Hepatocyte (in vitro differentiated cells): ENCODE measurements around the gene FRMD4B. TPM values are rescaled to one million over a fixed set of nuclear protein-coding genes. Genes with fewer than 3 reads are reported as not detected.

Experiments used
- DNase-seq: peaks from one replicate; pipeline ENCODE4 v3.0.0-alpha.2; 2016; ENCODE audit warnings: low spot score
- H2AFZ ChIP-seq: fragments of 200-600 bp; sonication (generic); 2 replicates; pipeline ENCODE4 v1.6.0; 2016; ENCODE audit warnings: antibody characterized with exemption, mild to moderate bottlenecking
- H3K27ac ChIP-seq: fragments of 200-600 bp; sonication (generic); 2 replicates; pipeline ENCODE4 v1.5.1; 2016; ENCODE audit warnings: mild to moderate bottlenecking
- H3K27me3 ChIP-seq: fragments of 200-600 bp; sonication (generic); 2 replicates; pipeline ENCODE4 v1.6.1; 2016
- H3K36me3 ChIP-seq: fragments of 200-600 bp; sonication (generic); replicated peaks from 2 replicates; pipeline ENCODE4 v1.5.1; 2016; ENCODE audit warnings: low read depth; ENCODE audit not compliant: insufficient read depth
- H3K4me1 ChIP-seq: fragments of 200-600 bp; sonication (generic); 2 replicates; pipeline ENCODE4 v1.5.1; 2016; ENCODE audit warnings: mild to moderate bottlenecking, moderate library complexity; ENCODE audit not compliant: insufficient read depth
- H3K4me2 ChIP-seq: fragments of 200-600 bp; sonication (generic); 2 replicates; pipeline ENCODE4 v1.6.0; 2016
- H3K4me3 ChIP-seq: fragments of 200-600 bp; sonication (generic); 2 replicates; pipeline ENCODE4 v1.5.1; 2016; ENCODE audit warnings: mild to moderate bottlenecking
- H3K79me2 ChIP-seq: fragments of 200-600 bp; sonication (generic); 2 replicates; pipeline ENCODE4 v1.6.0; 2017; ENCODE audit warnings: mild to moderate bottlenecking
- H3K9me2 ChIP-seq: fragments of 200-600 bp; sonication (generic); replicated peaks from 2 replicates; pipeline ENCODE4 v1.6.0; 2017; ENCODE audit warnings: mild to moderate bottlenecking; ENCODE audit not compliant: insufficient read depth
- H3K9me3 ChIP-seq: fragments of 200-600 bp; sonication (generic); 2 replicates; pipeline ENCODE4 v1.5.1; 2016; ENCODE audit warnings: low read depth, mild to moderate bottlenecking
- H4K20me1 ChIP-seq: fragments of 200-600 bp; sonication (generic); 2 replicates; pipeline ENCODE4 v1.6.0; 2016; ENCODE audit warnings: mild to moderate bottlenecking; ENCODE audit not compliant: insufficient read depth, poor library complexity, severe bottlenecking
- CTCF ChIP-seq: fragments of 200-600 bp; sonication (generic); IDR thresholded peaks from 2 replicates; pipeline ENCODE4 v1.5.1; 2016; ENCODE audit warnings: antibody characterized with exemption, mild to moderate bottlenecking; ENCODE audit not compliant: poor library complexity
- EZH2 ChIP-seq: fragments of 200-600 bp; sonication (generic); IDR thresholded peaks from 2 replicates; pipeline ENCODE4 v1.6.1; 2016; ENCODE audit warnings: antibody characterized with exemption, mild to moderate bottlenecking, borderline replicate concordance
- EZH2phosphoT487 ChIP-seq: fragments of 200-600 bp; sonication (generic); IDR thresholded peaks from one replicate; pipeline ENCODE4 v1.6.1; 2018; ENCODE audit warnings: antibody characterized with exemption, mild to moderate bottlenecking, low read depth, moderate library complexity; ENCODE audit not compliant: unreplicated experiment, severe bottlenecking
- WGBS: methylation state at CpG from one replicate; pipeline ENCODE4 v1.1.6; 2016; ENCODE audit warnings: low lambda C conversion rate; ENCODE audit errors: missing lambda C conversion rate; 5-methylcytosine and 5-hydroxymethylcytosine counted together
- polyA plus RNA-seq: library from polyadenylated mRNA; unstranded; fragments of >200 nt; fragmentation: Nextera tagmentation; extraction: Ambion mirVana; gene quantifications from 2 replicates; pipeline ENCODE4 v1.2.1, GENCODE V29; 2016
- total RNA-seq: library from RNA; depleted of rRNA; stranded (reverse); fragments of >200 nt; gene quantifications from 2 replicates; pipeline ENCODE4 v1.2.3, GENCODE V29; 2014

FRMD4B gene
- total and polyA plus RNA-seq, 2 experiments from 2014 or later: 10.8 to 28.1 TPM

GRCh38 chr3:69305011-69305410 is 80.9 kb downstream of the FRMD4B start:
- Histone ChIP-seq H3K27ac (no peak overlapping the region), H3K4me3 (no peak overlapping the region), H2AFZ (no peak overlapping the region), H3K36me3 (no peaks in the 10 kb centered on the region), H3K79me2 (no peaks in the 10 kb centered on the region), H3K4me2 (no peak overlapping the region), H3K9me2 (no peaks in the 10 kb centered on the region), H3K9me3 (no peaks in the 10 kb centered on the region), H3K4me1 (no peaks in the 10 kb centered on the region), H3K27me3 (no peaks in the 10 kb centered on the region), H4K20me1 (no peaks in the 10 kb centered on the region)
- WGBS: 46% methylated on average over 2 of the region's 2 CpGs
- peak; percentile 28 for DNase-seq
- TF ChIP-seq EZH2 (no peak), CTCF (no peak), EZH2phosphoT487 (no peak)

- H2AFZ ChIP-seq: no peak overlapping the region
- no peak overlapping the region for H3K4me3 ChIP-seq
- H3K4me2 ChIP-seq: no peak overlapping the region
- no peak for DNase-seq
- no peaks in the 10 kb centered on the region for H4K20me1 ChIP-seq
- no peaks in the 10 kb centered on the region for H3K79me2 ChIP-seq
- H3K4me1 ChIP-seq: no peaks in the 10 kb centered on the region
- no peaks in the 10 kb centered on the region for H3K9me2 ChIP-seq
- no peaks in the 10 kb centered on the region for H3K9me3 ChIP-seq
- H3K27ac ChIP-seq: no peak overlapping the region
- H3K27me3 ChIP-seq: no peaks in the 10 kb centered on the region
- no peaks in the 10 kb centered on the region for H3K36me3 ChIP-seq
- no peak for TF ChIP-seq EZH2
- TF ChIP-seq EZH2phosphoT487: no peak
- TF ChIP-seq CTCF: no peak
- 47% methylated on average over 6 of the region's 6 CpGs for WGBS
These were observed 81.5 kb downstream of the FRMD4B start for GRCh38 chr3:69304396-69304795.

GRCh38 chr3:69300296-69300695 is 85.6 kb downstream of the FRMD4B start:
- H2AFZ ChIP-seq: no peak overlapping the region
- H3K4me2 ChIP-seq: no peak overlapping the region
- no peaks in the 10 kb centered on the region for H3K36me3 ChIP-seq
- WGBS: 67% methylated on average over 2 of the region's 2 CpGs
- no peaks in the 10 kb centered on the region for H4K20me1 ChIP-seq
- no peaks in the 10 kb centered on the region for H3K9me3 ChIP-seq
- H3K27ac ChIP-seq: no peak overlapping the region
- peaks cover 15% of the 10 kb centered on the region for H3K4me1 ChIP-seq
- TF ChIP-seq EZH2phosphoT487: no peak
- no peak for TF ChIP-seq CTCF
- no peak for TF ChIP-seq EZH2
- no peaks in the 10 kb centered on the region for H3K9me2 ChIP-seq
- H3K27me3 ChIP-seq: no peaks in the 10 kb centered on the region
- no peaks in the 10 kb centered on the region for H3K79me2 ChIP-seq
- DNase-seq: no peak
- no peak overlapping the region for H3K4me3 ChIP-seq

- 50% methylated on average over 3 of the region's 3 CpGs for WGBS
These were observed 86.5 kb downstream of the FRMD4B start for GRCh38 chr3:69299344-69299743.

More at GRCh38 chr3:69299344-69299743, 86.5 kb downstream of the FRMD4B start:
- Histone ChIP-seq H3K36me3 (no peaks in the 10 kb centered on the region), H4K20me1 (no peaks in the 10 kb centered on the region), H3K27ac (no peak overlapping the region), H3K4me3 (no peak overlapping the region), H2AFZ (no peak overlapping the region), H3K9me2 (no peaks in the 10 kb centered on the region), H3K9me3 (no peaks in the 10 kb centered on the region), H3K4me1 (peaks cover 19% of the 10 kb centered on the region), H3K4me2 (no peak overlapping the region), H3K27me3 (no peaks in the 10 kb centered on the region), H3K79me2 (no peaks in the 10 kb centered on the region)
- TF ChIP-seq CTCF (peak; percentile 20), EZH2phosphoT487 (no peak)
- DNase-seq: no peak
